ENCODE data around the gene TBXA2R. TPM values are rescaled to one million over a fixed set of nuclear protein-coding genes. Genes with fewer than 3 reads are reported as not detected.
A peak's percentile ranks its signal among the peaks of the same experiment; 100 is the strongest.

Gene TBXA2R
- total RNA-seq, 1 donor from 2014 or later: 4.7 TPM

DNA sequence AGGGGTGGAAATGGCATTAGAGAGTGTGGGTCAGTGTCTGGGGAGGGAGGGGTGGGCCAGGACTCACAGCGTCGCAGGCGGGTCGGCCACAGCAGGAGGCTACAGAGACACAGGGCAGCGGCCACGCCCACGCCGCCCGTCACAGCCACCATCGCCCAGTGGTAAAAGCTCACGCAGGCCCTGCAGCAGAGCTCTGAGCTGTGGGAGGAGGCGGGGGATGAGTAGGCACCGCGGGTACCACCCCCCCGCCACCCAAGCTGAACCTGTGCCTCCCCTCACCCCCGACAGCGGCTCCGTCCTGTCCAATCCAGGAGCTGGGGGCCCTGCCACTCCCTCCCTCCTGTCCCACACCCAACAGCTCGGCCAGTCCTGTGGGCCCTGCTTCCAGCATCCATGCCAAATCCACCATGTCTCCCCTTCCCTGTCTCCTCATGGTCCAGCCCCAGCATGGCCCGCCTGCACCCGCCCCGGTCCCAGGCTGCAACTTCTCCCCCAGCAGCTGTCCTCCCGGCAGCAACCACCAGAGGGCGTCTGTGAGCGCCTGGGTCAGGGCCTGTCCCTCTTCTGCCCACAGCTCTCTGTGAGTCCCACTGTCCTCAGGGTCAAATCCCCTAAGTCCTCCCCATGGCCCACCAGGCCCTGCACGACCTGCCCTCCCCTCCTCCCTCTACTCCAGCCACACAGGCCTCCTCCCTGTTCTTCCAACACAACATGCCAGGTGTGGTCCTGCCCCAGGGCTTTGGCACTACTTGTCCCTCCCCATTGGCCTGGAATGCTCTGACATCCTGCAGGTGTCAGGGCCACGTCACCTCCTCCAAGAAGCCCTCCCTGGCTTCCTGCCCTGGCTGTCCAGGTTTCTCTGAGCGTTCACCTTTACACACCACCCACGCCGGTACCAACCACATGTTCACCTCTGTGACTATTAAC, 61.7 kb downstream of the TBXA2R start:
- no peak overlapping the region for H3K4me3 ChIP-seq
- H3K4me1 ChIP-seq: no peaks in the 10 kb centered on the region
- peak; percentile 87 for DNase-seq
- TF ChIP-seq, protein P1, sequence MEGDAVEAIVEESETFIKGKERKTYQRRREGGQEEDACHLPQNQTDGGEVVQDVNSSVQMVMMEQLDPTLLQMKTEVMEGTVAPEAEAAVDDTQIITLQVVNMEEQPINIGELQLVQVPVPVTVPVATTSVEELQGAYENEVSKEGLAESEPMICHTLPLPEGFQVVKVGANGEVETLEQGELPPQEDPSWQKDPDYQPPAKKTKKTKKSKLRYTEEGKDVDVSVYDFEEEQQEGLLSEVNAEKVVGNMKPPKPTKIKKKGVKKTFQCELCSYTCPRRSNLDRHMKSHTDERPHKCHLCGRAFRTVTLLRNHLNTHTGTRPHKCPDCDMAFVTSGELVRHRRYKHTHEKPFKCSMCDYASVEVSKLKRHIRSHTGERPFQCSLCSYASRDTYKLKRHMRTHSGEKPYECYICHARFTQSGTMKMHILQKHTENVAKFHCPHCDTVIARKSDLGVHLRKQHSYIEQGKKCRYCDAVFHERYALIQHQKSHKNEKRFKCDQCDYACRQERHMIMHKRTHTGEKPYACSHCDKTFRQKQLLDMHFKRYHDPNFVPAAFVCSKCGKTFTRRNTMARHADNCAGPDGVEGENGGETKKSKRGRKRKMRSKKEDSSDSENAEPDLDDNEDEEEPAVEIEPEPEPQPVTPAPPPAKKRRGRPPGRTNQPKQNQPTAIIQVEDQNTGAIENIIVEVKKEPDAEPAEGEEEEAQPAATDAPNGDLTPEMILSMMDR (IDR thresholded peaks at IDR 0.05): peak; percentile 95
- H3K9me3 ChIP-seq: no peaks in the 10 kb centered on the region
- no peak overlapping the region for H3K27ac ChIP-seq
- intact Hi-C loops (cut with DNase I): loop anchor here (10.0 kb wide), 1 partner anchor 70 kb away; no protein-coding TSS in a partner anchor
- ATAC-seq: peak; percentile 81
- peaks cover 6% of the 10 kb centered on the region for H3K36me3 ChIP-seq
- H3K27me3 ChIP-seq: no peaks in the 10 kb centered on the region

Other genes starting within 250 kb of the TBXA2R start
- 150 TPM for gene NFIC, start 240.3 kb downstream of the TBXA2R start, total RNA-seq
- gene SMIM24, start 126.3 kb downstream of the TBXA2R start, total RNA-seq: not detected
- gene SMIM44, start 123.4 kb downstream of the TBXA2R start, total RNA-seq: not detected
- gene DOHH, start 106.2 kb downstream of the TBXA2R start, total RNA-seq: 12.2 TPM
- gene FZR1, start 100.6 kb downstream of the TBXA2R start, total RNA-seq: 30.8 TPM
- gene TEKTIP1, start 67.7 kb downstream of the TBXA2R start, total RNA-seq: 3.2 TPM
- 95.9 TPM for gene MFSD12, start 49.3 kb downstream of the TBXA2R start, total RNA-seq
- 60.0 TPM for gene HMG20B, start 33.9 kb downstream of the TBXA2R start, total RNA-seq
- 6.5 TPM for gene GIPC3, start 21.4 kb downstream of the TBXA2R start, total RNA-seq
- gene CACTIN, start 19.9 kb upstream of the TBXA2R start, total RNA-seq: 24.3 TPM
- gene PIP5K1C, start 93.6 kb upstream of the TBXA2R start, total RNA-seq: 42.1 TPM
- gene TJP3, start 101.5 kb upstream of the TBXA2R start, total RNA-seq: 23.0 TPM
- 21.9 TPM for gene APBA3, start 154.8 kb upstream of the TBXA2R start, total RNA-seq
- 59.7 TPM for gene MRPL54, start 155.8 kb upstream of the TBXA2R start, total RNA-seq
- not detected for gene RAX2, start 165.4 kb upstream of the TBXA2R start, total RNA-seq
- gene MATK, start 179.5 kb upstream of the TBXA2R start, total RNA-seq: 22.6 TPM

Measured in upper lobe of right lung (tissue), 1 donor.